Gastroesophageal sphincter (tissue), 3 donors: ENCODE data around the gene COL15A1.

ENCODE experiments used
- CTCF ChIP-seq, 4 experiments: fragments of 200-600 bp in 2 of 4; fragments of 450-650 bp in 2 of 4; sonication (generic) in 1 of 4; IDR thresholded peaks; one replicate each; pipeline ENCODE4 v1.5.1; 2017 to 2019; ENCODE audit warnings: antibody characterized with exemption in 4 of 4, mild to moderate bottlenecking in 2 of 4, moderate library complexity in 2 of 4
- POLR2A ChIP-seq, 2 donors: fragments of 450-650 bp; IDR thresholded peaks; one replicate each; pipeline ENCODE4 v1.6.1; 2017; ENCODE audit warnings: antibody characterized with exemption in 2 of 2, mild to moderate bottlenecking in 2 of 2, moderate library complexity in 1 of 2
- POLR2AphosphoS5 ChIP-seq: sonication (generic); formaldehyde crosslinking; IDR thresholded peaks from one replicate; pipeline ENCODE4 v1.6.1; 2017; ENCODE audit warnings: antibody characterized with exemption

DNA sequence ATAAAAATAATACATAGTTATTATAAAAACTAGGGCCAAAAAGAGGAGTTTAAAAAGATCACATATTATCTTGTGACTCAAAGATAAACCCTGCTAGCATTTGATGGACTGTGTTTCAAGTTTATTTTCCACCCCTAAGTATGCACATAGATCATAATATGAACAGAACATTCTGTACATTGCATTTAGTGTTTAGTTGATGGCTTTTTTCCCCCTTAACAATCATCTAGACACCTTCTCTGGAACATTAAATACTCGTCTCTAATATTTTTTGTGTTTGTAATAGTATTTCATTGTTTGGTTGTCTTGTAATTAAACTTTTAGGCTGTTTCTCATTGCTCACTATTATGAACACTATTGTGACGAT lies 10.5 kb downstream of the COL15A1 start:
- no peak for TF ChIP-seq CTCF (IDR thresholded peaks at IDR 0.05)
- TF ChIP-seq POLR2A (IDR thresholded peaks at IDR 0.05): no peak
- peak; percentile 49 for TF ChIP-seq POLR2AphosphoS5
